Stimulated activated naive CD4-positive, alpha-beta T cell (primary cell): ENCODE results near the gene CDKN2B-AS1.

ENCODE experiments used
- DNase-seq, 6 experiments: peaks; one replicate each; lab custom pipeline; 2025; lab: John Stamatoyannopoulos, UW

CDKN2B-AS1 gene

DNA sequence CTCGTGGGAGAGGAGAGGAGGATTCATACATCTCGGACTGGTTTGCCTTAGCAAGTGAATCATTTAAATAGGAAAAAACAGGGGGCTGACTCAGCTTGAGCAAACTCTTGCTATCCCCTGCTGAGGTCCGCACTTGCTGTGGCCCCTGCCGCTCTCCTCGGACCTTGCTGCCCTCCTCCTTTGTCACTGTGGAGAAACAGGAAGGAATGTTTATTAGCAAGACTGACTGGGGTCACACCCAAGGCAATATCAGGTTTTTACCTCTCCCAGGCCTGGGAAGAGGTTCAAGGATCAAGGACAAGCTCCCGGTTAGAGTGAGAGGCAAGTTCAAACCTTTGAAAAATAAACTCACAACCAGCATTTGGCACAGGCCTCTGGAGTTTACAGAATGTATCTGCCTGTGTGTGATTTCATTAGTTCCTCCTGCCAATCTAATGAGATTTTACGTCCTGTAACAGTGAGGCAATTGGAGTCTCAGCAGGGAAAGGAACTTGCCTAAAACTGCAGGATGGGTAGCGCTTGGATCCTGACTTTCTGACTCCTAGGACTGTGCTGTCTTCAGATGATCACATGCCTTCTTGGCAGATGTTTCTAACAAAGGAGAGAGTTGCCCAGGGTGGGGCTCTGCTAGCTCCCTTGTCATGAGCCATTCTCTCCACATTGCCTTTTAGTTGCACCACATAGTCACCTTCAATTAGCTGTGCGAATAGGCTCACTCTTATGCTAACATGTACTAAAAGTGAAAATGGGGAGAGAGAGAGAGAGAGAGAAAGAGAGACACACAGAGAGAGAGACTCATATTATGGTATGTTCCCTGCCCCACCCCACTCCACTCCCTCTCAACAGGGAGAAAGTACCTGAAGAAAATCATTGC, 123.2 kb downstream of the CDKN2B-AS1 start:
- no peak for DNase-seq

DNA sequence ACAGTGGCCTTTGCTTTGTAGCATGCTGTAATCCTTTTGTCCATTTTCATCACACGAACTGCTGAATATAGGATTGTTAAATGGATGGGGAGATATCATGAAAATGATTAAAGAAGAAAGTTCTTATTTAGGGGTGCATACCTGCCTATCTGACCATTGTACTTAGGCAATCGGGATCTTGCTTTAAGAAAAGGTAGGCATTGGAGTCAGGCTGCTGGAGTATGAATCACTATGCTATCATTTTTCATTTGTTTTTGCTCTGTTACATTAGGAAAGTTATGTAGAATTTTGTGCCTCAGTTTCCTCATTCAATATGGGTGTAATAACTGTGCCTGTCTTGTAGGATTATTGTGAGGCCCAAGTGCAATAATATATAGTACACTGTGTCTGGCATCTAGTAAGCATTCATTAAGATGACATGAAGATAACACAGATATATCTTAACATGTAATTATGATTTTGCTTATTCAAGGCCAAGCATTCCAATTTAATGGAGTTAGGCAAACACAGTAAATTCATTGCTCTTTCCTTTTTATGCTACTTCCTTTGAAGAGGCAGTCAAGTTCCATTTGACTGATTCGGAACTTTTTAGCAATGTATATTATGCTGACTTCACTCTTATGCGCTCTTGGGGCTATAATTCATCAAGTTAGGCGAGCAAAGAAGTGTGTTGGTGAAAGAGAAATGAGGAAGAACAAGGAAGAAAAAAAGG, 124.4 kb downstream of the CDKN2B-AS1 start:
- no peak for DNase-seq

DNA sequence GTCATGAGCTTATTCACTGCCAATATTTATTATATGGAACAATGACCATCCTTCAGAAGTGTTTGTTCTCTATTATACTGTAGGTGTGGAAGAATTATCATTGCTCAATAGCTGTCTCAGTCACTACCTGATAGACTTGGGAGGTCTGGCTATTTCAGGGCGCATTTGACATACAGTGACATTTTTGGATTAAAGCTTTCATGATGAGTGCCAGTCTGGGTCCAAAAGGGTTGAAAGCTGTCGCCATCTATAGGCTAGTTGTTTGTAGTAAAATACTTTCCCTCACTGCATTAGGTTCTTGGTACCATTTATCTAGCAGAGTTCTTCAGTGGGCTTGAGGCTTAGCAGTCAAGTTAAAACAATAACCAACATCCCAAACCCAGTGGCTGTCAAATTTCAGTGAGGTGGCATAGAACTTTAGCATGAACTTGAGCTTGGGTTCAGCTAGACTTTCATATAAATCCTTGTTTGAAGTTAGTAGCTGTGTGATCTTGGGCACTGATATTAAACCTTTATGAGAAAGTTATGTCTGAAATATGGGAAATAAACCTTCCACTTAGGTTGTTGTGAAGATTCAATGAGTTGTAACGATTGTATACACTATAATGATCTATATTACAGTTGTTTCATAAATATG, 125.0 kb downstream of the CDKN2B-AS1 start:
- peak in 1 of 6 experiments; percentile 10 for DNase-seq

DNA sequence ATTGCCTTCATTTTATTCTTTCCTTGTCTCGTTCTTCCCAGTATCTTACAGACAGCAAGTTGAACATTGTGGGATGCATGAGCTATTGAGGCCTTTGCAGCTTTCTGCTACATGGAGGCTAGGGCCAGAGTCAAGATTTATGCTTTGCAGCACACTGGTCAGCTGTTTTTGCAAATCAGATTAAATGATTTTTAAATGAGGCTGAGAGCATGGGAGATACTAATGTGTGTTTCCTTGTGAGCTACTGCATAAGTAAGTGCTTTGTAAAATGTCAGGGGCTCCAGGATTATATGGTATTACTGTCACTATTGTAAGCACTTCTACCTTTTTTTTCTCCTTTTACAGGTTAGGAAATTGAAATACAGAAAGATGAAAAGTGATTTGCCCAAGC, 125.6 kb downstream of the CDKN2B-AS1 start:
- DNase-seq: no peak

DNA sequence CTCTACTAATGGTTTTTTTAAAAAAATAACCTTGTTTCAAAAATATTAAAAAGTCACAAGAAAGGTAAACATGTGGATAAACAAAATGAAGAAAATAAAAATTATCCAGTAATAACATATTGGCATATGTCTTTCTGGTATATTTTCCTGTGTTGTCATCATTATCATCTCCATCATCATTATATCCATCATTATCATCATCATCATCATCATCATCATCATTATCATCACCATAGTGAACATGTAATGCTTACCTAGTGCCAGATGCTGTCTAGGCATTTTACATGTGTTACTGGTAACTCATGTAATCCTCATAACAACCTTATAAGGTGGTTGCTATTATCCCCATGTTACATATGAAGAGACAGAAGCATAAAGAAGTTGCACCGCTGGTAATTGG, 126.0 kb downstream of the CDKN2B-AS1 start:
- no peak for DNase-seq

DNA sequence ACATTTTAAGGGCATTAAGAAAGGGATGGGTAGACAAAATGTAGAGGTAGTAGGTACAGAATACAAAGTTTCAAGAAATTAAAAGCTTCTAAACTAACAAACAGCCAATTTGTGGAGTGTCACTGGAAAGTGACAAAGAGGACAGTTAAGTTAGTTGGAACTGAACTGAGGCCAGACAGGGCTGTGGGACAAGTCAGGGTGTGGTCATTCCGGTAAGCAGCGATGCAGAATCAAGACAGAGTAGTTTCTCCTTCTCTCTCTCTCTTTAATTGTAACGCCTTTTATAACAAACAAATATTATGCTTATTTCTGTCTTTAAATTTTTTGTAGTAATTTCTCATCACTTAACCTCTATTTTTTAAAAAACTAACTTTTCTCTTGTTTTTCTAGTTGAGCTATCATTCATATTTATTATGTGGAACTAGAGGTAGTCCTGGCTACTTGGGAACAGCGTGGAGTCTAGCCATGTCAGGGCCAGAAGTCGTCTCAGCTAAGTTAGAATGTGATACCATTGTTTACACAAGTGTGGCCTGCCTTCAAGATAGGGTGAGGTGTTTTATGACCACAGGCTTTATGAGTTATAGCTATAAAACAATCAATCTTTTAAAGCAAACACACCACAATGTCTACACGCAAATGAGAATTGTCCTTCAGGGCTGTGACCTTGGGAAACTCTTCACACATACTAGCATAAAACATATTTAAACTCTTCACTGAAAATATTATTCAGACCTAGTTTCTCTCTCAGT, 129.8 kb downstream of the CDKN2B-AS1 start:
- no peak for DNase-seq

DNA sequence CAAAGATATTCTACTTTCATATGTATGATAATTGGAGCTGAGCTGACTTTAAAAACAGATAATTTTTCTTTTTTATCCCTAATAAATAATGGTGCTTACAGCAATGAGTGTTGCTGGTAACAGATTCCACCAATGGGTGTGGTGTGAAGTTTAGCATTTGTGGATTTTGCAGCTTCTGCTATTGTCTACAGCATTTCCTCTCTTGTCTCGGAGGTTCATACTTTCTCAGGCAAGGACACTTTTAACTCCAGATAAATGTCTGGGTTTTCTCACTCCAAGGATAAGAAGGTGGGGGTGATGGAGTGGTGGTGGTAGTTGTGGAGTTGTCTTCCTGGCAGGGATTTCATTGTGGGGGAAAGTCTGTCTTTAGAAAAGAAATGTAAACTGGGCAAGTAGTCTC, 134.5 kb downstream of the CDKN2B-AS1 start:
- no peak for DNase-seq

DNA sequence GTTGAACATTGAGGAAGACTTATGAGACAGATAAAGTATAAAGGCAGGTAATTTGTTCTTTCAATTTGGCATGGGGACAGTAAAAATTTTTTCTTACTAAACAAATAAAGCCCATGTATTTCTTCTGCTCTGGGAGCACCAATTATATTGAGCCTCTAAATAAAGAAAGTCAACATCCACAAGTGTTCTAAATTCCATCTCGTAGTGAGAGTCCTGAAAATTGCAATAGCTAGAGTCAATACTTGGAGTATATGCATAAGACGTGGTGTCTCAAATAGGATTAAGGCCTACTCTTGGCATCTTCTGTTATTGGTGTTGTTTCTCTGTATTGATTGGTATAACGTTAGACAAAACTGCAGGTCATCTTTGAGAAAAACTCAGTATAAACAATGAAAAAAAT, 135.0 kb downstream of the CDKN2B-AS1 start:
- no peak for DNase-seq

DNA sequence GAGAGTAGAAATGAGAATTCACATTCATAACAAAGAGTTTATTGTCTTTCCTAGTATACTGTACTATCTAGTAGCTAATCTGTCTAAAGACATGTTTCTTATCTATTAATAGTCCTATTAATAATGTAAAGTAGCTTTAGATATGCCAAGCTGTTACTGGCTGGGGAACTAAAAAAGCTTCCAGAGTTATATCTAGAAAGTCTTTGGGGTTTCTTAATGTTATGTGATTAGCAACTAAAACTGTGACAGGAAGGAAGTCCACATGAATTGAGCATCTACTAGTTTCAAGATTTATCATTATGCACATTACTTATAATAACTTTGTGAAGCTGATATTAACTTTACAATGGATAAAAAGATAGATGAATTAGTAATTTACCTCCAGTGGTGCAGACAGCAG, 137.2 kb downstream of the CDKN2B-AS1 start:
- no peak for DNase-seq

DNA sequence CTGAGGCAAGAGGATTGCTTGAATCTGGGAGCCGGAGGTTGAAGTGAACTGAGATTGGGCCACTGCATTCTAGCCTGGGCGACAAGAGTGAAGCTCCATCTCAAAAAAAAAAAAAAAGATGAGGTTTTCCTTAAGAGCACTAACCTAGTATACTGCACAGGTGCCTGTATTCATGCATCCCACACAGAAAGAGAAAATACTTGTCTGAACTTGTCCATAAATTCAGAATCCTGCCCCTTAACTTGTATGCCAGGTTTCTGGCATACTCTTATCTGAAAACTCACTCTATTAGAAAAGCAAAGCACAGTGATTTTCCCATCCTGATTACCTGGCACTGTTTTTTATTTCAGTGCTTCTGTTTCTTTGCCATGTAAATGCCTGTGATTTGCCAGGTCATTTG, 139.8 kb downstream of the CDKN2B-AS1 start:
- DNase-seq: no peak

DNA sequence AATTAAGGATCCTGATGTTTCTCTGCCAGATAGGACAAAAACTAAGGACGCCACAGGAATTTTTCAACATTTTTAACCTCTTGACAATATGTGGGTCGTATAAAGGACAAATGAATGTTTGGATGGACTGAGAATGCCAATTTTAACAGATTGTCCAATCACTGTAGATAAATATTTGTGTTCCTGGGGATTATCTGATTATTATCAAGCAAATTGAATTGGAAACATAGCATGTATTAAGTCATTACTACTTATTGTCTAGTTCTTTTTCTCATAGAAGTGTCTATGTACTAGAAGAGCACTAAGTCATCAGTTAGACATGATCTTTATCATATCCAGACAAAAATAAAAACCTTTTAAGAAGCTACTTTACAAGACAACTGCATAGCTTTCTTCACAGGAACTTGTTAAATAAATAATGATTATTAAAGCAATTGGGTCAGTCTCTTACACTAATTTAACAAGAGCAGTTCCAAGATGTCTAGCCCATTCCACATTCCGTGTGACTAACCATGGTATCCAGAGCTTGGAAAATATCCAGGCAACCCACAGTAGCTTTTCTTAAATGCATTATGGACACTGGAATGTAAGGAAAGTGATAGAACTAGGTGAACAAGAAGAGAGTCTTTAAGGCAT, 142.0 kb downstream of the CDKN2B-AS1 start:
- DNase-seq: no peak

DNA sequence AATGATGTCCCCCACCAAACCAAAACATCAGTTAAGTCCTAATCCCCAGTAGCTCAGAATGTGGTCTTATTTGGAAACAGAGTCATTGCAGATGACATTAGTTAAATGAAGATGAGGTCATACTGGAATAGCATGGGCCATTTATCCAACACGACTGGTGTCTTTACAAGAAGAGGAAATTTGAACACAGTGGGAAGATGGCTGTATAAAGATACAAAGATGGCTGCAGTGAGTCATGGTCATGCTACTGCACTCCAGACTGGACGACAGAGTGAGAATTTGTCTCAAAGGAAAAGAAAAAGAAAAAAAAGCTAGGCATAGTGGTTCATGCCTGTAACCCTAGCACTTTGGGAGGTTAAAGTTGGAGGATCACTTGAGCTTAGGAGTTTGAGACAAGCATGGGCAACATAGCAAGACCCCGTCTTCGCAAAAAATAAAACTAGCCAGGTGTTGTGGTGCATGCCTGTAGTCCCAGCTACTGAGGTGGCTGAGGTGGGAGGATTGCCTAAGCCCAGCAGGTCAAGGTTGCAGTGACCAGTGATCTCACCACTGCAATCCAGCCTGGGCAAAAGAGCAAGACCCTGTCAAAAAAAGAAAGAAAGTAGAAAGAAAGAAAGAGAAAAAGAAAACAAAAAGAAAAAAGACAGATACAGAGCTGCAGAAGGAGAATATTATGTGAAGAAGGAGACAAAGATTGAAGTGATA, 144.5 kb downstream of the CDKN2B-AS1 start:
- no peak for DNase-seq

DNA sequence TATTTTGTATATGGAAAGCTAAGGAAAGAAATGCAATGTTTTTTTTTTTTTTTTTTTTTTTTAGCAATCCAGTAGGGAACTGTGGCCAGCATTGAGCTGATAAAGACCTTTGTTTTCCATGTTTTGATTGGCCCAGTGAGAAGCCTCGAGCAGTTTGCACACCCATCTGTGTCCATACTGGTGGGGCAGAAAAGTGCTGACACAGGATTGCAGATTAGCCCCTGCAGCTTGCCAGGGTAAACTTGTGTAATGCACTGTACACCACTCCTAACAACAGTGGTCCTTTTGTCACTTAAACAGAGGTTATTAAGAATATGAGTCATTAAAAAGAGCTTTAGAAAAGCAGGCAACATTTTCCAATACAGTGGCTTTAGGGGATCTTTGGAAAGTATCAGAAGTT, 147.3 kb downstream of the CDKN2B-AS1 start:
- DNase-seq: no peak

DNA sequence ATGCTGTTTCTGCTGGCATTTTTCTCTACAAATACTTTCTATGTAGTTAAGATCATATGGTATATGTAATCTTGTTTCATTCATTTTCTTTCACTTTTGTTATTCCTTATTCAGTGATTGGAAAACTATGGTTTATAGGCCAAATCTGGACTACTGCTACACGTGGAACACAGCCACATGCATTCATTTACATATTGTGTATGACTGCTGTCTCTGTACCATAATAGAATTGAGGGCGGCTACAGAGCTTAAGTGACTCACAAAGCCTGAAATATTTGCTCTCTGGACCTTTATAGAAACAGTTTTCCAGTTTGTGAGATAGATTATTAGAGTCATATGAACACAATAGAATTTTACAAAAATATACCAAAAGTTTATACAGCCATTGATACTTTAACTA, 148.1 kb downstream of the CDKN2B-AS1 start:
- no peak for DNase-seq

DNA sequence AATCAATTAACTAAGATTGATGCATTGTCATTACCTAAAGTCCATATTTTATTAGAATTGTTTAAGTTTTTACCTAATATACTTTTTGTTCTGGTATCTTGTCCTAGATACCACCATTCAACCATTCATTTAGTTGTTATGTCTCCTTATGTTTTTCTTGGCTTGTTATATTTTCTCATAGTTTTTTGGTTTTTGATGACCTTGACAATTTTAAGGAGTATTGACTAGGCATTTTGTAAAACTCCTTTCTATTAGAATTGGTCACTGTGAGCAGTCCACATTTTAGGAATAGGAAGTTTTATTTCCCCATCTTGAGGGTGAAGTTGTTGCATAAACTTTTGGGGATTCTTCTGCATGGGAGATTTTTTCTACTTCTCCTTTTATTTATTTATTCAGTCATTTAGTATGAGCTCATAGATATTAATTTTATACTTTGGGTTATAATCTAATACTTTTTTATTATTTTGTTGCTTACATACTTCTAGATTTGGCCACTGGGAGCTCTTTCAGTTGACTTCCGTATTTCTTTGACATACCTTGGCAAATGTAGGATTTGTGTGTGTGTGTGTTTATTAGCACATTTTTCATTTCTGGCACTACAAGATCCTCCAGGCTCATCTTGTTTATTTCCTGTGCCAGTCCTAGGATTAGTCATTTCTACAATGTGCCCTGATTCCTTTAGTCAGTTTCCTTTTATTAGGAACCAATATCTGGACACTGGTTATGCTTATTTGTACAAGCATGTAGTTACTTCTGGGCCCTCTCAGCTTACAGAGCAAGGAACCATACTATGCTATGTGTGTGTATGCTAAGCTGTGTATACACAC, 149.4 kb downstream of the CDKN2B-AS1 start:
- DNase-seq: no peak

DNA sequence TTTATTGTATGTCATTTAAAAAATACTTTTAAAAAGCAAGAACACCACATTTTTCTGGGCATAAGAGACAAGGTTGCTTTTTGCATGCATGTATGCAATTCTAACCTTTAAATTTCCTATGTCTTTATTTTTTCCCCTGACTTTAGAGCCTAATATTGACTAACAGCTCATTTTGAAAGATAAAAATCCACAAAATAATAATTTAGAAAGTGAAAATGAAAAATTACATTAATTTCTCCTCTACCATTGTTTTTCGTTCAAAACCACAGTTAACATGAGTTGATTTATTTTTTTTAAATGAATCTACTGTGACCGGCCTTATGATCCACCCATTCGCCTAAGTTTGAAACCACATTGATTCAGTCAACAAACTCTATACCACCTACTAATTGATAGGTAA, 152.0 kb downstream of the CDKN2B-AS1 start:
- DNase-seq: no peak

DNA sequence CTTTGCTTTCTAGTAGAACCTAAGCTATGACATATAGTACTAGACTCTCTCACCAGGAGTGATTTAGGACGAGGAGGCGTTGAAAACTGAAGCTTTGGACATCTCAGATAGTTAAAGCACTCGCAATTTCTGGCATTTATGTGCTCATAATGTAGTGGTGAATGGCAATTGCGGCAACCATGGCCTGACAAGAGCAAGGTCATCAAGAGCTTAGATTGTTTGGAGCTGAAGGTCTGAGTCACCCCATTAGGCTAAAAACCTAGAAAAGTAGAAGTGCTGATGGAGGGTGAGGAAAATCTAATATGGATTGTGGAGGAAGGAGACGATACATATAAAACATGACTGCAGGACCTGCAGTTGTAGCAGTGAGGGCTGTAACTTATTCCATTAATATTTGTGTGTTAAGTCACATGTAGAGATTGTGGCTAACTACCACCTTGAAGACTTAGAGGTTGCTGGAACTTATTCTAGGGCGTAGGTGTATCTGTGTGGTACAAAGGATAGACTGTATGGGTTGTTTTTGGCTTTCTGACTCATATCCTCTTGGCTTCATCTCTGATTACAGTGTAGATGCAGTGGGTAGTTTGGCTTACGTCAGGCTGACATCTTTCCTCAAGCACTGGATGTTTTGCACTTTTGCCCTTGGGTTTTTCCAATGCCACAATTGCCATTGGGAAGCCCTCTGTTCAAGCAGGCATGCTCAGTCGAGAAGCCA, 153.4 kb downstream of the CDKN2B-AS1 start:
- no peak for DNase-seq

DNA sequence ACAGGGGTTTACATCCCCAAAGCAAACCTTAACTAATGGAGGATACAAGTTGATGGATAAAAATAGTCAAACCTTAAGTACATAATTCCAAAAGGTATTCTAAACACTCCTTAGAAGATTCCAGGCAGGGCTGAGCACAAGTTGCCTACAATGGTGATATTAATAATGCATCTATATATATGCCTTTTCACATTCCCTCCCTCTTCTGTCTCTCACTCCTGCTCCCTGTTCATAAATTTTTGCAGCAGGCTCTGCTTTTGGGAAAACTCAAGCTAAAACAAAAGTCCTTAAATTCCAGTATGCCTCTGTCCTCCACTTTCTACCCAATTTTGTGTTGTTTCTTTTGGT, 153.9 kb downstream of the CDKN2B-AS1 start:
- DNase-seq: no peak

DNA sequence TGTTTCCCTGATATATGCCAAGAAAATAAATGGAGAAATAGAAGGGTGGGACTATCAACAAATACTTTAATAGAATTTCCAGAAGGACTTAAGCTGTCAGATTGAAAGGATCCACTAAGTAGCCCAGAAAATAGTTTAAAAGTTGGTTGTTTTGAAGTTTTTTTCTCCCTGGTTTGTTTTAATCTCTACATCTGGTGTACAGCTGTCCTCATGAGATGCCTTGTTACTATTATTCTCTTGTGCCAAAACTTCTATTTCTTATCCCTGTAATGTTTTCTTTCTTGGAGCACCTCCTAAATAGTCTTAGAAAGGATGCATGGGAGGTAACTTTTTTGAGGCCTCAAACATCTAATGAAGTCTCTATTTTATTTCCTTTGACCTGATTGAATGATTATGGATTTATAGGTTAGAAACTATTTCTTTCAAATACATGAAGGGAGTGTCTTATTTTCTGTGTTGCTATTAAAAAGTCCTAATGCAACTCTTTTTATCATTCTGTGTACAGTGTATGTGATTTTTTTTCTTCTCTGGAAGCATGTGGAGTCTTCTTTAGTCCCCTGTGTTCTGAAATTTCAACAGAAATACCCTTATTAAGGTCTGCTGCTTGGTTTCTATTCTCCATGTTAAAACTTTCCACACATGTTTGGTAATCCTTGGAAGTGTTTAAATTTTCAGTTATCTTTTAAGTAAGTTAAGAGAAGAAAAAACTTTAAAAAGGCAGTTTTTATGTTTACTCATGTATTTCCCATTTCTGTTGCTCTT, 154.5 kb downstream of the CDKN2B-AS1 start:
- no peak for DNase-seq
